ENCODE results near the gene GADD45A.

GADD45A gene

GRCh38 chr1:67685067-67685557 is at the start of gene GADD45A:
Gene GADD45A, plus strand, starts transcription at chr1:67685201. Its CDS starts 294 bp downstream, at chr1:67685495.
- H3K9me3 ChIP-seq (replicated peaks; ENCODE audit: insufficient read depth, low read length): no peaks in the 10 kb centered on the region
- H3K4me2 ChIP-seq (ENCODE audit: low read depth, low read length): peak within 1 kb of the TSS; percentile 81
- H3K4me3 ChIP-seq (ENCODE audit: low read length): peak within 1 kb of the TSS; percentile 98
- peaks cover 26% of the 10 kb centered on the region for H3K79me2 ChIP-seq (ENCODE audit: low read length)
- H3K36me3 ChIP-seq (replicated peaks; ENCODE audit: insufficient read depth, low read length): no peaks in the 10 kb centered on the region; the same call in 1 of the 2 replicates
- H3K9ac ChIP-seq (ENCODE audit: low read length): peak within 1 kb of the TSS; percentile 98
- DNase-seq: peak; percentile 99
- peaks cover 11% of the 10 kb centered on the region; the same call in 1 of the 2 replicates for H3K4me1 ChIP-seq (ENCODE audit: low read length)
- H4K20me1 ChIP-seq (ENCODE audit: insufficient read depth, low read length): no peaks in the 10 kb centered on the region
- H3K9me2 ChIP-seq (replicated peaks; ENCODE audit: insufficient read depth, low read length): no peaks in the 10 kb centered on the region
- peak within 1 kb of the TSS; percentile 93 for H3K27ac ChIP-seq (ENCODE audit: low read length)
- no peaks in the 10 kb centered on the region for H3K27me3 ChIP-seq (replicated peaks; ENCODE audit: insufficient read depth, low read length)
- H3F3A ChIP-seq (ENCODE audit: insufficient read depth, low read length): peaks cover 31% of the 10 kb centered on the region
- TF ChIP-seq EZH2phosphoT487 (IDR thresholded peaks at IDR 0.05; ENCODE audit: low read length): no peak
- no peak for TF ChIP-seq CTCF (IDR thresholded peaks at IDR 0.05; ENCODE audit: low read length)
- TF ChIP-seq EZH2 (optimal IDR thresholded peaks at IDR 0.05; ENCODE audit: low read depth, low read length): no peak
- H2AFZ ChIP-seq (ENCODE audit: low read length): peak within 1 kb of the TSS; percentile 81

GRCh38 chr1:67636146-67636545 is 48.9 kb upstream of the GADD45A start:
- Histone ChIP-seq H3K9ac (ENCODE audit: low read length) (no peak overlapping the region), H4K20me1 (ENCODE audit: insufficient read depth, low read length) (no peaks in the 10 kb centered on the region), H3K9me3 (replicated peaks; ENCODE audit: insufficient read depth, low read length) (no peaks in the 10 kb centered on the region), H2AFZ (ENCODE audit: low read length) (no peak overlapping the region), H3K27me3 (replicated peaks; ENCODE audit: insufficient read depth, low read length) (no peaks in the 10 kb centered on the region), H3K27ac (ENCODE audit: low read length) (no peak overlapping the region), H3K9me2 (replicated peaks; ENCODE audit: insufficient read depth, low read length) (no peaks in the 10 kb centered on the region), H3K4me2 (ENCODE audit: low read depth, low read length) (no peak overlapping the region), H3K36me3 (replicated peaks; ENCODE audit: insufficient read depth, low read length) (no peaks in the 10 kb centered on the region), H3K4me1 (ENCODE audit: low read length) (no peaks in the 10 kb centered on the region), H3F3A (ENCODE audit: insufficient read depth, low read length) (no peaks in the 10 kb centered on the region), H3K79me2 (ENCODE audit: low read length) (no peaks in the 10 kb centered on the region), H3K4me3 (ENCODE audit: low read length) (no peak overlapping the region)
- TF ChIP-seq EZH2phosphoT487 (IDR thresholded peaks at IDR 0.05; ENCODE audit: low read length): no peak
- no peak for DNase-seq

GRCh38 chr1:67639361-67639760 is 45.6 kb upstream of the GADD45A start:
- DNase-seq: no peak
- Histone ChIP-seq H3K4me2 (ENCODE audit: low read depth, low read length) (no peak overlapping the region), H3F3A (ENCODE audit: insufficient read depth, low read length) (no peaks in the 10 kb centered on the region), H3K4me3 (ENCODE audit: low read length) (no peak overlapping the region), H3K9me2 (replicated peaks; ENCODE audit: insufficient read depth, low read length) (no peaks in the 10 kb centered on the region), H4K20me1 (ENCODE audit: insufficient read depth, low read length) (no peaks in the 10 kb centered on the region), H3K9ac (ENCODE audit: low read length) (no peak overlapping the region), H3K9me3 (replicated peaks; ENCODE audit: insufficient read depth, low read length) (no peaks in the 10 kb centered on the region), H3K4me1 (ENCODE audit: low read length) (no peaks in the 10 kb centered on the region), H3K27ac (ENCODE audit: low read length) (no peak overlapping the region), H3K79me2 (ENCODE audit: low read length) (no peaks in the 10 kb centered on the region), H3K27me3 (replicated peaks; ENCODE audit: insufficient read depth, low read length) (no peaks in the 10 kb centered on the region), H3K36me3 (replicated peaks; ENCODE audit: insufficient read depth, low read length) (no peaks in the 10 kb centered on the region), H2AFZ (ENCODE audit: low read length) (no peak overlapping the region)
- no peak for TF ChIP-seq EZH2 (optimal IDR thresholded peaks at IDR 0.05; ENCODE audit: low read depth, low read length)
- no peak for TF ChIP-seq CTCF (IDR thresholded peaks at IDR 0.05; ENCODE audit: low read length)
- no peak for TF ChIP-seq EZH2phosphoT487 (IDR thresholded peaks at IDR 0.05; ENCODE audit: low read length)

- H3K9me3 ChIP-seq (replicated peaks; ENCODE audit: insufficient read depth, low read length): no peaks in the 10 kb centered on the region
- no peaks in the 10 kb centered on the region for H3K79me2 ChIP-seq (ENCODE audit: low read length)
- no peak overlapping the region for H2AFZ ChIP-seq (ENCODE audit: low read length)
- H3K4me1 ChIP-seq (ENCODE audit: low read length): no peaks in the 10 kb centered on the region
- H3K36me3 ChIP-seq (replicated peaks; ENCODE audit: insufficient read depth, low read length): no peaks in the 10 kb centered on the region
- H3K9ac ChIP-seq (ENCODE audit: low read length): no peak overlapping the region
- H3K9me2 ChIP-seq (replicated peaks; ENCODE audit: insufficient read depth, low read length): no peaks in the 10 kb centered on the region
- no peak overlapping the region for H3K4me3 ChIP-seq (ENCODE audit: low read length)
- no peaks in the 10 kb centered on the region for H3F3A ChIP-seq (ENCODE audit: insufficient read depth, low read length)
- no peak overlapping the region for H3K27ac ChIP-seq (ENCODE audit: low read length)
- no peaks in the 10 kb centered on the region for H4K20me1 ChIP-seq (ENCODE audit: insufficient read depth, low read length)
- no peak for TF ChIP-seq EZH2 (optimal IDR thresholded peaks at IDR 0.05; ENCODE audit: low read depth, low read length)
- TF ChIP-seq EZH2phosphoT487 (IDR thresholded peaks at IDR 0.05; ENCODE audit: low read length): no peak
- TF ChIP-seq CTCF (IDR thresholded peaks at IDR 0.05; ENCODE audit: low read length): no peak
- no peak overlapping the region for H3K4me2 ChIP-seq (ENCODE audit: low read depth, low read length)
- DNase-seq: no peak
- no peaks in the 10 kb centered on the region for H3K27me3 ChIP-seq (replicated peaks; ENCODE audit: insufficient read depth, low read length)
These were observed 42.4 kb upstream of the GADD45A start for GRCh38 chr1:67642629-67643028.
